ENCODE results near the gene WNT4.

The WNT4 gene

GRCh38 chr1:22153660-22154437 is 11.0 kb upstream of the WNT4 start:
- POLR2A ChIA-PET = no interaction called here
- CTCF ChIA-PET = interaction anchor here (1.5 kb wide), 1 partner anchor 122 kb away, joined by 3 read pairs; no protein-coding TSS in a partner anchor
- 85% methylated on average over 20 of the region's 25 CpGs for WGBS (ENCODE audit: insufficient coverage)
- Histone ChIP-seq H3K4me3 (ENCODE audit: control insufficient read depth in 1 of 7, extremely low read depth in 1 of 7, insufficient read depth in 4 of 7, low read depth in 2 of 7, low read length in 6 of 7) (no peak overlapping the region), H3K27me3 (replicated peaks in 2 of 5; ENCODE audit: control insufficient read depth in 4 of 5, insufficient read depth in 5 of 5, low read length in 4 of 5) (peaks cover 0 to 14% (median 4%) of the 10 kb centered on the region in 5 experiments), H3K36me3 (ENCODE audit: control insufficient read depth in 4 of 4, insufficient read depth in 4 of 4, low read length in 3 of 4) (no peaks in the 10 kb centered on the region), H3K9me3 (ENCODE audit: control extremely low read depth in 1 of 5, control insufficient read depth in 4 of 5, insufficient read depth in 2 of 5, low read depth in 1 of 5, low read length in 4 of 5) (no peaks in the 10 kb centered on the region), H3K4me1 (ENCODE audit: control extremely low read depth in 1 of 4, control insufficient read depth in 4 of 4, insufficient read depth in 4 of 4, low read length in 3 of 4) (peaks cover 0 to 2% (median 0%) of the 10 kb centered on the region in 4 experiments), H3K27ac (ENCODE audit: insufficient read depth in 1 of 2, low read depth in 1 of 2, low read length in 2 of 2, poor library complexity in 1 of 2, severe bottlenecking in 2 of 2) (no peak overlapping the region)
- no peak for DNase-seq

- no peaks in the 10 kb centered on the region for H3K9me3 ChIP-seq (ENCODE audit: control extremely low read depth in 1 of 5, control insufficient read depth in 4 of 5, insufficient read depth in 2 of 5, low read depth in 1 of 5, low read length in 4 of 5)
Measured at GRCh38 chr1:22150923-22151322, 8.0 kb upstream of the WNT4 start.

GRCh38 chr1:22142315-22143064 is 407 bp downstream of the WNT4 start:
- under 1% methylated on average over 84 of the region's 102 CpGs for WGBS (ENCODE audit: insufficient coverage)
- Histone ChIP-seq H3K36me3 (ENCODE audit: control insufficient read depth in 4 of 4, insufficient read depth in 4 of 4, low read length in 3 of 4) (no peaks in the 10 kb centered on the region), H3K4me3 (ENCODE audit: control insufficient read depth in 1 of 7, extremely low read depth in 1 of 7, insufficient read depth in 4 of 7, low read depth in 2 of 7, low read length in 6 of 7) (peak overlapping the region; percentile 16 to 65 (median 48)), H3K27ac (ENCODE audit: insufficient read depth in 1 of 2, low read depth in 1 of 2, low read length in 2 of 2, poor library complexity in 1 of 2, severe bottlenecking in 2 of 2) (no peak overlapping the region), H3K27me3 (replicated peaks in 2 of 5; ENCODE audit: control insufficient read depth in 4 of 5, insufficient read depth in 5 of 5, low read length in 4 of 5) (peaks cover 0 to 76% (median 40%) of the 10 kb centered on the region in 5 experiments), H3K9me3 (ENCODE audit: control extremely low read depth in 1 of 5, control insufficient read depth in 4 of 5, insufficient read depth in 2 of 5, low read depth in 1 of 5, low read length in 4 of 5) (no peaks in the 10 kb centered on the region), H3K4me1 (ENCODE audit: control extremely low read depth in 1 of 4, control insufficient read depth in 4 of 4, insufficient read depth in 4 of 4, low read length in 3 of 4) (peaks cover 0 to 13% (median 9%) of the 10 kb centered on the region in 4 experiments)
- POLR2A ChIA-PET = interaction anchor here (0.5 kb wide), 2 partner anchors 30 to 57 kb away, joined by 3 to 4 read pairs; no protein-coding TSS in a partner anchor
- peak in 2 of 3 donors; percentile 19 to 34 for DNase-seq
- CTCF ChIA-PET = interaction anchor here (1.0 to 3.4 kb wide), 3 partner anchors 12 to 274 kb away, joined by 3 to 22 read pairs (median 3); no protein-coding TSS in a partner anchor

More at GRCh38 chr1:22150923-22151322, 8.0 kb upstream of the WNT4 start:
- ChIA-PET POLR2A (no interaction called here), CTCF (interaction anchor here (1.3 kb wide), 1 partner anchor 21 kb away, joined by 3 read pairs; no protein-coding TSS in a partner anchor)
- Histone ChIP-seq H3K4me1 (ENCODE audit: control extremely low read depth in 1 of 4, control insufficient read depth in 4 of 4, insufficient read depth in 4 of 4, low read length in 3 of 4) (peaks cover 0 to 2% (median 0%) of the 10 kb centered on the region in 4 experiments), H3K27me3 (replicated peaks in 2 of 5; ENCODE audit: control insufficient read depth in 4 of 5, insufficient read depth in 5 of 5, low read length in 4 of 5) (peaks cover 2 to 31% (median 14%) of the 10 kb centered on the region in 5 experiments), H3K27ac (ENCODE audit: insufficient read depth in 1 of 2, low read depth in 1 of 2, low read length in 2 of 2, poor library complexity in 1 of 2, severe bottlenecking in 2 of 2) (no peak overlapping the region), H3K36me3 (ENCODE audit: control insufficient read depth in 4 of 4, insufficient read depth in 4 of 4, low read length in 3 of 4) (no peaks in the 10 kb centered on the region), H3K4me3 (ENCODE audit: control insufficient read depth in 1 of 7, extremely low read depth in 1 of 7, insufficient read depth in 4 of 7, low read depth in 2 of 7, low read length in 6 of 7) (no peak overlapping the region)
- DNase-seq = no peak
- 89% methylated on average over 6 of the region's 6 CpGs for WGBS (ENCODE audit: insufficient coverage)

- Histone ChIP-seq H3K4me3 (ENCODE audit: control insufficient read depth in 1 of 7, extremely low read depth in 1 of 7, insufficient read depth in 4 of 7, low read depth in 2 of 7, low read length in 6 of 7) (peak overlapping the region; percentile 16 to 65 (median 48)), H3K4me1 (ENCODE audit: control extremely low read depth in 1 of 4, control insufficient read depth in 4 of 4, insufficient read depth in 4 of 4, low read length in 3 of 4) (peaks cover 0 to 13% (median 9%) of the 10 kb centered on the region in 4 experiments), H3K27ac (ENCODE audit: insufficient read depth in 1 of 2, low read depth in 1 of 2, low read length in 2 of 2, poor library complexity in 1 of 2, severe bottlenecking in 2 of 2) (no peak overlapping the region), H3K36me3 (ENCODE audit: control insufficient read depth in 4 of 4, insufficient read depth in 4 of 4, low read length in 3 of 4) (no peaks in the 10 kb centered on the region), H3K9me3 (ENCODE audit: control extremely low read depth in 1 of 5, control insufficient read depth in 4 of 5, insufficient read depth in 2 of 5, low read depth in 1 of 5, low read length in 4 of 5) (no peaks in the 10 kb centered on the region), H3K27me3 (replicated peaks in 2 of 5; ENCODE audit: control insufficient read depth in 4 of 5, insufficient read depth in 5 of 5, low read length in 4 of 5) (peaks cover 0 to 76% (median 37%) of the 10 kb centered on the region in 5 experiments)
- peak in 2 of 3 donors; percentile 24 to 33 for DNase-seq
- ChIA-PET POLR2A (interaction anchor here (0.5 to 0.6 kb wide), 3 partner anchors 40 to 616 kb away, joined by 3 to 4 read pairs (median 4); no protein-coding TSS in a partner anchor), CTCF (interaction anchor here (1.0 to 3.4 kb wide), 3 partner anchors 11 to 275 kb away, joined by 3 to 22 read pairs (median 3); no protein-coding TSS in a partner anchor)
- WGBS (ENCODE audit: insufficient coverage) = 24% methylated on average over 21 of the region's 28 CpGs
Measured at GRCh38 chr1:22141554-22142314, 1.2 kb downstream of the WNT4 start.

- Histone ChIP-seq H3K4me3 (ENCODE audit: control insufficient read depth in 1 of 7, extremely low read depth in 1 of 7, insufficient read depth in 4 of 7, low read depth in 2 of 7, low read length in 6 of 7) (no peak overlapping the region), H3K36me3 (ENCODE audit: control insufficient read depth in 4 of 4, insufficient read depth in 4 of 4, low read length in 3 of 4) (no peaks in the 10 kb centered on the region), H3K27ac (ENCODE audit: insufficient read depth in 1 of 2, low read depth in 1 of 2, low read length in 2 of 2, poor library complexity in 1 of 2, severe bottlenecking in 2 of 2) (no peak overlapping the region), H3K27me3 (replicated peaks in 2 of 5; ENCODE audit: control insufficient read depth in 4 of 5, insufficient read depth in 5 of 5, low read length in 4 of 5) (peaks cover 0 to 74% (median 35%) of the 10 kb centered on the region in 5 experiments), H3K4me1 (ENCODE audit: control extremely low read depth in 1 of 4, control insufficient read depth in 4 of 4, insufficient read depth in 4 of 4, low read length in 3 of 4) (peaks cover 0 to 13% (median 9%) of the 10 kb centered on the region in 4 experiments), H3K9me3 (ENCODE audit: control extremely low read depth in 1 of 5, control insufficient read depth in 4 of 5, insufficient read depth in 2 of 5, low read depth in 1 of 5, low read length in 4 of 5) (no peaks in the 10 kb centered on the region)
- POLR2A ChIA-PET = no interaction called here
- DNase-seq = no peak
- CTCF ChIA-PET = interaction anchor here (3.4 kb wide), 1 partner anchor 10 kb away, joined by 22 read pairs; no protein-coding TSS in a partner anchor
- WGBS (ENCODE audit: insufficient coverage) = 100% methylated on average over 2 of the region's 5 CpGs
Measured at GRCh38 chr1:22140694-22141093, 2.2 kb downstream of the WNT4 start.

- no peaks in the 10 kb centered on the region for H3K36me3 ChIP-seq (ENCODE audit: control insufficient read depth in 4 of 4, insufficient read depth in 4 of 4, low read length in 3 of 4)
- ChIA-PET CTCF (interaction anchor here (3.4 kb wide), 1 partner anchor 9 kb away, joined by 22 read pairs; no protein-coding TSS in a partner anchor), POLR2A (no interaction called here)
- DNase-seq = no peak
- no peak overlapping the region for H3K4me3 ChIP-seq (ENCODE audit: control insufficient read depth in 1 of 7, extremely low read depth in 1 of 7, insufficient read depth in 4 of 7, low read depth in 2 of 7, low read length in 6 of 7)
- 95% methylated on average over 7 of the region's 12 CpGs for WGBS (ENCODE audit: insufficient coverage)
- H3K27ac ChIP-seq (ENCODE audit: insufficient read depth in 1 of 2, low read depth in 1 of 2, low read length in 2 of 2, poor library complexity in 1 of 2, severe bottlenecking in 2 of 2) = no peak overlapping the region
- H3K27me3 ChIP-seq (replicated peaks in 2 of 5; ENCODE audit: control insufficient read depth in 4 of 5, insufficient read depth in 5 of 5, low read length in 4 of 5) = peaks cover 0 to 65% (median 31%) of the 10 kb centered on the region in 5 experiments
- H3K9me3 ChIP-seq (ENCODE audit: control extremely low read depth in 1 of 5, control insufficient read depth in 4 of 5, insufficient read depth in 2 of 5, low read depth in 1 of 5, low read length in 4 of 5) = no peaks in the 10 kb centered on the region
- peaks cover 0 to 13% (median 9%) of the 10 kb centered on the region in 4 experiments for H3K4me1 ChIP-seq (ENCODE audit: control extremely low read depth in 1 of 4, control insufficient read depth in 4 of 4, insufficient read depth in 4 of 4, low read length in 3 of 4)
Measured at GRCh38 chr1:22139817-22140216, 3.1 kb downstream of the WNT4 start.

Measured in common myeloid progenitor, CD34-positive (primary cell).